NCI-H446 (cell line): Measurements from ENCODE around the gene MEIOB.

ENCODE experiments used
- DNase-seq, 2 experiments: peaks; one replicate each; lab custom pipeline; 2025; lab: John Stamatoyannopoulos, UW

MEIOB gene

DNA sequence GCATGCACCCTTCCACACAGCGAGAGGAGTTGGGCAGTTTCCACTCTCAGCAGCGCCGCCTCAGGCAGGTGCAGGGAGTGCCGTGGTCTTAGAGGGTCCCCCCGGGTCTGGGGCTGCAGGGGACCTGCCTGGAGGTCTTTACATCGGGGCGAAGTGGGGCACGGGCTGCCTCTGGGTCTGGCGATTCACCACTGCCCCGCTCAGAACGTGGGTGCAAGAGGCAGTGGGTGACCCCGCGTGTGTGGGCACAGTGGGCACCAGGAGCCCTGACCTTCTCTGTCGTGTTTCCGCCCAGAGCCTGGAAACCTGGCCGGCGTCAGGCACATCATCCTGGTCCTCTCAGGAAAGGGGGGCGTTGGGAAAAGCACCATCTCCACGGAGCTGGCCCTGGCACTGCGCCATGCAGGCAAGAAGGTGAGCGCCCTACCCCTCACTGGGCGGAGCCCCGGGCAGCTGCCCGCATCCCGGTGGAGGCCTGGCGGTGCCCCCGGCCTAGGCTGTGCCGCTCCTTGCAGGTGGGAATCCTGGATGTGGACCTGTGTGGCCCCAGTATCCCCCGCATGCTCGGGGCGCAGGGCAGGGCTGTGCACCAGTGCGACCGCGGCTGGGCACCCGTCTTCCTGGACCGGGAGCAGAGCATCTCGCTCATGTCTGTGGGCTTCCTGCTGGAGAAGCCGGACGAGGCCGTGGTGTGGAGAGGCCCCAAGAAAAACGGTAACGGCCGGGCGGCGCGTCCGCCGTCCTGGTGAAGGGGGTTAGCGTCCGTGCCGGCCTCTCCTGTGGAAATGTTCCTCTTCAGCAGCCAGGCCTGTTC lies 85.5 kb downstream of the MEIOB start:
- no peak for DNase-seq

DNA sequence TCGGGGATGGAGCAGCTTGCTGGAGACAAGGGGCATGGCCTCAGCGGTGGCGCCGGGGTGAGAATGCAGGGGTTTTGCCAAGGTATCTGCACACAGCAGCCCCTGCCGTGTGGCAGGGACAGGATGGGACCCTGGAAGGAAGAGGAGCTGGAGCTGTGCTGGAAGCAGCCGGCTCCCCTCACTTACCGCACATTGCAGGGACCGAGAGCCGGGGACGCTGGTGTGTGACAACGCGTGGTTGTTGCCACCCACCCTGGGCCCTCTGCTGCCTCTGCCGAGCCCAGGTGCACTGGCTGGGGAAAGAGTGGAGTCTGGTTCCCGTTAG lies 86.2 kb downstream of the MEIOB start:
- no peak for DNase-seq

DNA sequence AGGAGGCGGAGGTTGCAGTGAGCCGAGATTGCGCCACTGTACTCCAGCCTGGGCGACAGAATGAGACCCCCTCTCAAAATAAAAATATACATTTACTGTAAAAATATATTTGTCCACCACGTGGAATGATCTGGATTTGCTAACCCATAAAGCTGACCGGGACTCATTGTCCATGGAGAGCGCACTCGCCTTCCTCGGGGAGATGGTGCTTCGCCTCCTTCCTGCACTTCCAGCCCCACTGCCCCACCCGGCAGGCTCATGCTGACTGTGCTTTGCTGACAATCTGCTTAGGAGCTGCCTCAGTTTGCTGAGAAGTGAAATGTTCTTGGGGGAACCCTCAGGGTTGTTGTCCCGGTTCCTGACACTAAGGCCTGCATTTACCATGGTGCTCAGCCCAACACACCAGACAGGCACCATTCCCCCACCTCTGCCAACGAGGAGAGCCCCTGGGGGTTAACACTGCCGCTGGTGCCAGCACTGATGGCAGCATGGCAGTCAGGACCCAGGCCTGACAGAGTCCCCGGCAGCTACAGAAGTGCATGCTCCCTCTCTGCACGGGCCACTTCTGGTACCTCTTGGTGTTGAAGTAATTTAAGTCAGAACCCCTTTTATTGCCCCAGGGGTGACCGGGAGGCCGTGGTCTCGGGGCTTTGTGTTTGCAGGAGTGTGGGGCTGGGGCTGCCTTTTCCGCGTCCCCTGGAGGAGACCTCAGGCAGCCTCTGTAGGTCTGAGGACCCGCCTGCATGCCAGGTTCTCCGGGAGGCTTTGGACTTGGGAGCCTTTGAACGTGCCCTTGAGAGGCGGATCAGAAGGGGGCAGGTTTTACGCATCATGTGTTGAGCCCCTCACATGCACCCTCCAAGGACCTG lies 86.8 kb downstream of the MEIOB start:
- DNase-seq = no peak
